GM12878 (cell line): ENCODE measurements around the gene PTPRD. TPM values are rescaled to one million over a fixed set of nuclear protein-coding genes. Genes with fewer than 3 reads are reported as not detected.

ENCODE experiments used
- ATAC-seq: fragments of 200-7000 bp; cut with Tn5 transposase; 3 replicates; pipeline ENCODE4 v1.9.1; 2020; ENCODE audit warnings: mild to moderate bottlenecking, moderate library complexity
- BruUV-seq: library from RNA; stranded (reverse); fragments of 400-500 nt; replicated peaks from 2 replicates; lab custom pipeline; 2021; lab: Mats Ljungman, UMichigan
- CTCF ChIA-PET: fragments of 300-600 bp; sonication (Branson Sonifier 250); formaldehyde crosslinking; extraction: SDS; loops from one replicate; lab custom pipeline; 2021; ENCODE audit warnings: inconsistent platforms; lab: Yijun Ruan, JAX
- POLR2A ChIA-PET: fragments of 350-600 bp; formaldehyde crosslinking; extraction: SDS; loops from one replicate; lab custom pipeline; 2021; ENCODE audit warnings: inconsistent platforms; lab: Charles Lee
- RAD21 ChIA-PET: fragments of 300-600 bp; sonication (Branson Sonifier 250); formaldehyde crosslinking; loops from one replicate; lab custom pipeline; 2023; ENCODE audit warnings: antibody characterized with exemption; ENCODE audit not compliant: unreplicated experiment; lab: Charles Lee
- SMC1A ChIA-PET: fragments of 300-600 bp; sonication (Branson Sonifier 250); formaldehyde crosslinking; loops from one replicate; lab custom pipeline; 2023; ENCODE audit not compliant: unreplicated experiment, uncharacterized antibody; lab: Charles Lee
- DNase-seq: peaks from one replicate; pipeline ENCODE4 v3.0.0-alpha.2; 2011; ENCODE audit warnings: low read depth, low spot score
- FAIRE-seq: peaks from 3 replicates; lab custom pipeline; 2011; peaks lifted over from hg19 to GRCh38; lab: Jason Lieb, UNC
- H2AFZ ChIP-seq: 2 replicates; pipeline ENCODE4 v1.6.0; 2011; ENCODE audit warnings: low read depth, low read length, control low read depth; ENCODE audit not compliant: control insufficient read depth
- H3K27ac ChIP-seq: 2 replicates; pipeline ENCODE4 v1.5.1; 2011; ENCODE audit warnings: control low read depth; ENCODE audit not compliant: control insufficient read depth, insufficient read depth
- H3K27me3 ChIP-seq, 2 experiments: replicated peaks in 1 of 2; 2 replicates each; pipeline versions ENCODE4 v1.6.0 to v1.6.1; 2011; ENCODE audit warnings: low read length in 1 of 2; ENCODE audit not compliant: control insufficient read depth in 2 of 2, insufficient read depth in 2 of 2
- H3K36me3 ChIP-seq, 2 experiments: 2 replicates each; pipeline ENCODE4 v1.5.1; 2011; ENCODE audit warnings: low read length in 1 of 2; ENCODE audit not compliant: control insufficient read depth in 2 of 2, insufficient read depth in 2 of 2
- H3K4me1 ChIP-seq: 2 replicates; pipeline ENCODE4 v1.6.1; 2011; ENCODE audit warnings: mild to moderate bottlenecking, low read length, moderate library complexity, mixed read lengths; ENCODE audit not compliant: control insufficient read depth, insufficient read depth
- H3K4me2 ChIP-seq: 2 replicates; pipeline ENCODE4 v1.6.0; 2011; ENCODE audit warnings: control low read depth; ENCODE audit not compliant: control insufficient read depth, insufficient read depth
- H3K4me3 ChIP-seq: fragments of 200-600 bp; sonication (generic); 2 replicates; pipeline ENCODE4 v1.5.1; 2016
- H3K79me2 ChIP-seq: 2 replicates; pipeline ENCODE4 v1.6.0; 2011; ENCODE audit warnings: low read length; ENCODE audit not compliant: control insufficient read depth, insufficient read depth
- H3K9ac ChIP-seq: 2 replicates; pipeline ENCODE4 v1.8.0; 2011; ENCODE audit warnings: low read length, control low read depth, mixed read lengths; ENCODE audit not compliant: control insufficient read depth, insufficient read depth
- H3K9me3 ChIP-seq: replicated peaks from 3 replicates; pipeline ENCODE4 v1.5.1; 2011; ENCODE audit warnings: mild to moderate bottlenecking, low read length; ENCODE audit not compliant: control insufficient read depth, insufficient read depth
- H4K20me1 ChIP-seq: 2 replicates; pipeline ENCODE4 v1.6.0; 2011; ENCODE audit not compliant: control insufficient read depth, insufficient read depth
- ATF2 ChIP-seq: IDR thresholded peaks from 2 replicates; pipeline ENCODE4 v1.6.1; 2012; ENCODE audit warnings: low read length, inconsistent platforms
- HDAC2 ChIP-seq: fragments of 200-600 bp; sonication (generic); IDR thresholded peaks from 2 replicates; pipeline ENCODE4 v1.6.1; 2017
- NFXL1 ChIP-seq: fragments of 450-650 bp; IDR thresholded peaks from 2 replicates; pipeline ENCODE4 v1.6.1; 2017; ENCODE audit warnings: antibody characterized with exemption, mild to moderate bottlenecking, borderline replicate concordance
- PRDM15 ChIP-seq: fragments of 450-650 bp; formaldehyde crosslinking; IDR thresholded peaks from 2 replicates; pipeline ENCODE4 v1.4.0; 2020; ENCODE audit warnings: mild to moderate bottlenecking, moderate library complexity
- SIX5 ChIP-seq: IDR thresholded peaks from 2 replicates; pipeline ENCODE4 v1.6.1; 2011; ENCODE audit warnings: mild to moderate bottlenecking, low read depth, low read length, moderate library complexity; ENCODE audit not compliant: severe bottlenecking
- SMAD5 ChIP-seq: IDR thresholded peaks from 2 replicates; pipeline ENCODE4 v1.6.1; 2016; ENCODE audit warnings: antibody characterized with exemption, low read depth
- SREBF1 ChIP-seq: IDR thresholded peaks from 2 replicates; pipeline ENCODE4 v1.6.1; 2012; ENCODE audit warnings: mild to moderate bottlenecking, low read length
- TCF3 ChIP-seq: IDR thresholded peaks from 2 replicates; pipeline ENCODE4 v1.6.1; 2012; ENCODE audit warnings: low read depth, mild to moderate bottlenecking, low read length, borderline replicate concordance; ENCODE audit not compliant: insufficient read depth
- YBX1 ChIP-seq: fragments of 450-650 bp; IDR thresholded peaks from 2 replicates; pipeline ENCODE4 v1.6.1; 2016; ENCODE audit warnings: antibody characterized with exemption
- ZBED1 ChIP-seq: IDR thresholded peaks from 2 replicates; pipeline ENCODE4 v1.6.1; 2016; ENCODE audit warnings: borderline replicate concordance
- ZNF217 ChIP-seq: fragments of 450-650 bp; IDR thresholded peaks from 2 replicates; pipeline ENCODE4 v1.6.1; 2017; ENCODE audit warnings: antibody characterized with exemption, mild to moderate bottlenecking
- ZNF274 ChIP-seq: IDR thresholded peaks from one replicate; pipeline ENCODE4 v1.8.0; 2011; ENCODE audit not compliant: insufficient read length, insufficient read depth
- ZSCAN29 ChIP-seq: fragments of 450-650 bp; IDR thresholded peaks from 2 replicates; pipeline ENCODE4 v1.6.1; 2017; ENCODE audit warnings: mild to moderate bottlenecking, moderate library complexity
- WGBS: methylation state at CpG from one replicate; pipeline ENCODE4 v1.1.6; 2016; ENCODE audit warnings: low lambda C conversion rate; ENCODE audit not compliant: insufficient replicate concordance, insufficient coverage; ENCODE audit errors: missing lambda C conversion rate; 5-methylcytosine and 5-hydroxymethylcytosine counted together
- in situ Hi-C: fragments of 300-500 bp; cut with MboI; formaldehyde crosslinking; loops from 9 replicates; pipeline ENCODE4 v1.14.3; 2018; ENCODE audit warnings: mixed read lengths
- intact Hi-C: fragments of 100-400 bp; cut with micrococcal nuclease; formaldehyde crosslinking; loops from one replicate; pipeline ENCODE4 v1.14.2; 2022; ENCODE audit not compliant: unreplicated experiment
- polyA plus RNA-seq, 11 experiments: library from polyadenylated mRNA; depleted of rRNA in 4 of 11; unstranded in 6 of 11; stranded (reverse) in 5 of 11; fragments of >200 nt; fragmentation: Nextera tagmentation in 4 of 11; fragmentation: Illumina TruSeq in 1 of 11; extraction: Ambion mirVana in 4 of 11; extraction: Trizol in 1 of 11; gene quantifications; 1 replicate in 1 of 11; 2 replicates in 10 of 11; pipeline versions ENCODE4 v1.2.1 to v1.2.3, GENCODE V29; 2011 to 2016; ENCODE audit warnings: inconsistent platforms in 2 of 11, missing spikeins in 2 of 11, low read depth in 1 of 11
- total RNA-seq, 4 experiments: library from RNA; depleted of rRNA in 3 of 4; stranded (reverse); fragments of >200 nt in 3 of 4; fragmentation: Illumina TruSeq in 1 of 4; extraction: Trizol in 1 of 4; gene quantifications; 2 replicates each; pipeline versions ENCODE4 v1.2.1 to v1.2.3, GENCODE V29; 2013 to 2021

The PTPRD gene
- total and polyA plus RNA-seq, 10 of the 15 experiments (the other 5 are each of a cell fraction or from before 2014, with no cell fraction given), result under 0.01 to 0.05 (median 0.01) TPM; not detected in 7

GRCh38 chr9:8804613-8805012 is 1808.2 kb downstream of the PTPRD start:
- no TSS peak for BruUV-seq
- WGBS, result 21% methylated on average over 3 of the region's 3 CpGs
- H3K4me3 ChIP-seq, result no peak overlapping the region
- no peak for DNase-seq
- no peak for FAIRE-seq
- ATAC-seq, result no peak
- in situ Hi-C loops, result no loop called here
- SMC1A ChIA-PET, result no interaction called here
- no peaks in the 10 kb centered on the region for H4K20me1 ChIP-seq
- H3K9ac ChIP-seq, result no peak overlapping the region
- no peak overlapping the region for H2AFZ ChIP-seq
- no peak overlapping the region for H3K4me2 ChIP-seq
- CTCF ChIA-PET, result no interaction called here
- H3K9me3 ChIP-seq, result no peaks in the 10 kb centered on the region
- H3K4me1 ChIP-seq, result no peaks in the 10 kb centered on the region
- TF ChIP-seq YBX1 (no peak), ZNF217 (no peak), HDAC2 (no peak), SMAD5 (no peak), NFXL1 (no peak), ZNF274 (no peak), ATF2 (no peak), ZSCAN29 (no peak), ZBED1 (no peak), TCF3 (no peak), SREBF1 (no peak), PRDM15 (CRISPR knock-in tag) (no peak), SIX5 (no peak)
- RAD21 ChIA-PET, result no interaction called here
- POLR2A ChIA-PET, result no interaction called here
- intact Hi-C loops, result no loop called here
- no peak overlapping the region for H3K27ac ChIP-seq
- H3K27me3 ChIP-seq, result no peaks in the 10 kb centered on the region
- H3K79me2 ChIP-seq, result no peaks in the 10 kb centered on the region
- H3K36me3 ChIP-seq, result no peaks in the 10 kb centered on the region
